Measurements from ENCODE around the gene AP3B1. TPM values are rescaled to one million over a fixed set of nuclear protein-coding genes. Genes with fewer than 3 reads are reported as not detected.

AP3B1 gene
- total and polyA plus RNA-seq, 2 experiments from 2014 or later = 29.4 to 41.4 TPM

DNA sequence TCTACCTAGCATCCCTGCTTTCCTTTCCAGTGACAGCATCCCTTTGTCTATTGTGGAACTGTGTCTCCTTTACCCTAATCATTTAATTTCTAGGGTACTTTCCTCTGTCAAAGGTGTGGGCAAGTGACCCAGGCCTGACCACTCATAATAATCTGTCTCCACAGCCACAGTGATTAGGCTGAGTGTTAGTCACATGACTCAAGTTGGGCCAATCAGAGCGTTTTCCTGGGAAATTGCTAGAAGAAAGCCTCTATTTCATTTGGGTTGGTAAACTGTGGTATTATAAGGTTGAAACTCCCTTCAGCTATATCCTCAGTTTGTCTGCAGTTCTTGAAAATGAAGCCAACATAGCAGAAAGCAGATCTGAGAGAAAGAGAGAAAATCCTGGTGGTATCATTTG lies 14.2 kb upstream of the AP3B1 start:
- no peaks in the 10 kb centered on the region for H3K27me3 ChIP-seq
- no peak for DNase-seq (ENCODE audit: low spot score)
- no peaks in the 10 kb centered on the region for H3K9me2 ChIP-seq (replicated peaks; ENCODE audit: insufficient read depth)
- no peak overlapping the region for H3K27ac ChIP-seq
- no peak overlapping the region for H3K4me2 ChIP-seq
- H3K4me3 ChIP-seq = no peak overlapping the region
- TF ChIP-seq EZH2phosphoT487 (IDR thresholded peaks at IDR 0.05; ENCODE audit: low read depth, severe bottlenecking, unreplicated experiment) = no peak
- no peak for TF ChIP-seq EZH2 (IDR thresholded peaks at IDR 0.05; ENCODE audit: borderline replicate concordance)
- TF ChIP-seq CTCF (IDR thresholded peaks at IDR 0.05; ENCODE audit: poor library complexity) = no peak
- no peaks in the 10 kb centered on the region for H3K9me3 ChIP-seq (ENCODE audit: low read depth)
- 96% methylated on average over 1 of the region's 1 CpG for WGBS (ENCODE audit: low lambda C conversion rate, missing lambda C conversion rate)
- no peaks in the 10 kb centered on the region for H3K36me3 ChIP-seq (replicated peaks; ENCODE audit: insufficient read depth, low read depth)
- H2AFZ ChIP-seq = no peak overlapping the region
- no peaks in the 10 kb centered on the region for H3K4me1 ChIP-seq (ENCODE audit: insufficient read depth)
- H4K20me1 ChIP-seq (ENCODE audit: insufficient read depth, poor library complexity, severe bottlenecking) = no peaks in the 10 kb centered on the region
- no peaks in the 10 kb centered on the region for H3K79me2 ChIP-seq

DNA sequence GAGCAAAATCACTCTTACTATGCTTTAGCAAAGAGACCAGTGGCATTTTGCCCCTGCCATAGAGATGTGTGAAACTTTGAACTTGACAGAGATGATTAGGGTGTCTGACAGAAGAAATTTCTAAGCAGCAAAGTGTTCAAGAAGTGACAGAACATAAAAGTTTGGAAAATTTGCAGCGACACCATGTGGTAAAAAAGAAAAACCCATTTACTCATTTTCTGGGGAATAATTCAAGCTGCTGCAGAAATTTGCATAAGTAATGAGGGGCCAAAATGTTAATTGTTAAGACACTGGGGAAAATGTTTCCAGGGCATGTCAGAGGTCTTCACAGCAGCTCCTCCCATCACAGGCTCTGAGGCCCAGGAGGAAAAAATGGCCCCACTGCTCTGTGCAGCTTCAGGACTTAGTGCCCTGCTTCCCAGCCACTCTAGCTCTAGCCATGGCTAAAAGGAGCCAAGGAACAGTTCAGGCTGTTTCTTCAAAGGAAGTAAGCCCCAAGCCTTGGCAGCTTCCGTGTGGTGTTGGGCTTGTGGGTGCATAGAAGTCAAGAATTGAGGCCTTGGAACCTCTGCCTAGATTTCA lies 6.1 kb upstream of the AP3B1 start:
- Histone ChIP-seq H3K27ac (no peak overlapping the region), H4K20me1 (ENCODE audit: insufficient read depth, poor library complexity, severe bottlenecking) (no peaks in the 10 kb centered on the region), H3K27me3 (no peaks in the 10 kb centered on the region), H3K36me3 (replicated peaks; ENCODE audit: insufficient read depth, low read depth) (no peaks in the 10 kb centered on the region), H3K4me1 (ENCODE audit: insufficient read depth) (no peaks in the 10 kb centered on the region), H3K4me2 (no peak overlapping the region), H3K79me2 (no peaks in the 10 kb centered on the region), H2AFZ (no peak overlapping the region), H3K9me2 (replicated peaks; ENCODE audit: insufficient read depth) (no peaks in the 10 kb centered on the region), H3K4me3 (no peak overlapping the region), H3K9me3 (ENCODE audit: low read depth) (no peaks in the 10 kb centered on the region)
- 37% methylated on average over 2 of the region's 2 CpGs for WGBS (ENCODE audit: low lambda C conversion rate, missing lambda C conversion rate)
- no peak for DNase-seq (ENCODE audit: low spot score)
- TF ChIP-seq EZH2 (IDR thresholded peaks at IDR 0.05; ENCODE audit: borderline replicate concordance) = no peak
- TF ChIP-seq CTCF (IDR thresholded peaks at IDR 0.05; ENCODE audit: poor library complexity) = peak; percentile 19

DNA sequence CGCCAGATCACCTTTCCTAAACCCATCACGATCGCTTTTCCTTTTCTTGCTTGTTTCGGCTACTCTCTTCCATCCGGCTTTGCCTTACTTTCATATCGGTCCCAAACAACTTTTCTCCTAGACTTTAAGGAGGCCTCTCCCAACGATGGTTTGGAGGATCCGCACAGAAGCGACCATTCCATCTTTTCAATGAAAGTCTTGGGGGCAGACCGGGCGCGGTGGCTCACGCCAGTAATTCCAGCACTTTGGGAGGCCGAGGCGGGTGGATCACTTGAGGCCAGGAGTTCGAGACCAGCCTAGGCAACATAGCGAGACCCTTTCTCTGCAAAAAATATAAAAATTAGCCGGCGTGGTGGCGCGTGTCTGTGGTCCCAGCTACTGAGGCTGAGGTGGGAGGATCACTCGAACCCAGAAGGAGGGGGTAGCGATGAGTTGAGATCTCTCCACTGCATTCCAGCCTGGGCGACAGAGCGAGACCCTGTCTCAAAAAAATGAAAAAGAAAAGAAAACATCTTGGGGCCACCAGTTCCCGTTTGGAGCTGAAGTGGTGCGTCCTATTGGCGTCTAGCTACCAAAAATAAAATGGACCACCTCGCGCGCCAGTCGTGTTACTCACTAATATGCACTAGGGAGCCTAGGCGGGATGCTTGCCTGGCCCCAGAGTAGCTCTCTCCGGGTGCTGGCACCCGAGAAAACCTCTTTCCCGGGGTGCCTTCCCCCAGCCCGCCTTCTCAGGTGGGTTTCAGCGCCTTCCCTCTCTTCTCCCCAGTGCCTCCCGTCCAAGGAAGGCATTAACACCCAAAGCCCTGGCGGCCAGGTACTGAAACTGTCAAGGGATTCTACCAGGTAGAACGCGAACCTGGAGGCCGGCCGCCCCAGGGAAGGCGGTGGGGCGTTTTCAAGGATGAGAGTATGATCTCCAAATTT lies 800 bp upstream of the AP3B1 start:
- H3K9me3 ChIP-seq (ENCODE audit: low read depth) = no peaks in the 10 kb centered on the region
- H3K27me3 ChIP-seq = no peaks in the 10 kb centered on the region
- H2AFZ ChIP-seq = peak overlapping the region; percentile 96
- H3K79me2 ChIP-seq = peaks cover 41% of the 10 kb centered on the region
- peak; percentile 70 for DNase-seq (ENCODE audit: low spot score)
- H3K9me2 ChIP-seq (replicated peaks; ENCODE audit: insufficient read depth) = no peaks in the 10 kb centered on the region
- TF ChIP-seq EZH2 (IDR thresholded peaks at IDR 0.05; ENCODE audit: borderline replicate concordance) = no peak
- TF ChIP-seq CTCF (IDR thresholded peaks at IDR 0.05; ENCODE audit: poor library complexity) = peak; percentile 37
- H3K36me3 ChIP-seq (replicated peaks; ENCODE audit: insufficient read depth, low read depth) = no peaks in the 10 kb centered on the region
- peak overlapping the region; percentile 86 for H3K4me3 ChIP-seq
- H4K20me1 ChIP-seq (ENCODE audit: insufficient read depth, poor library complexity, severe bottlenecking) = peaks cover under 1% of the 10 kb centered on the region
- no peaks in the 10 kb centered on the region for H3K4me1 ChIP-seq (ENCODE audit: insufficient read depth)
- 4% methylated on average over 46 of the region's 46 CpGs for WGBS (ENCODE audit: low lambda C conversion rate, missing lambda C conversion rate)
- peak overlapping the region; percentile 89 for H3K4me2 ChIP-seq
- H3K27ac ChIP-seq = peak overlapping the region; percentile 75
